ENCODE data around the gene AHNAK2.
"Not testable (repeated sequence)": the region's sequence is repeated elsewhere in the genome, so short reads cannot be mapped to it uniquely, and the experiment has no call there.

DNA sequence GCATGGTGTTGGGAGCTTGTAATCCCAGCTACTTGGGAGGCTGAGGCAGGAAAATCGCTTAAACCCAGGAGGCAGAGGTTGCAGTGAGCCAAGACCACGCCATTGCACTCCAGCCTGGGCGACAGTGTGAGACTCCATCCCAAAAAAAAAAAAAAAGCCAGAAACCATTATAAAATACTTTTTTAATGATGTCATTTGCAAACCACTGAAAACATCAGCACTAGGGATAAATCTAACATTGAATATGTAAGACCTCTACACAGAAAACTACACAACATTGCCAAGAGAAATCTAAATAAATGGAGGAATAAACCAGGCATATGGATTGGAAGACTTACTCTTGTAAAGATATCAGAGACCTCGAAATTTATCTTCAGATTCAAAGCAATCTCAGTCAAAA, 49.5 kb upstream of the AHNAK2 start:
- TF ChIP-seq, protein P1, sequence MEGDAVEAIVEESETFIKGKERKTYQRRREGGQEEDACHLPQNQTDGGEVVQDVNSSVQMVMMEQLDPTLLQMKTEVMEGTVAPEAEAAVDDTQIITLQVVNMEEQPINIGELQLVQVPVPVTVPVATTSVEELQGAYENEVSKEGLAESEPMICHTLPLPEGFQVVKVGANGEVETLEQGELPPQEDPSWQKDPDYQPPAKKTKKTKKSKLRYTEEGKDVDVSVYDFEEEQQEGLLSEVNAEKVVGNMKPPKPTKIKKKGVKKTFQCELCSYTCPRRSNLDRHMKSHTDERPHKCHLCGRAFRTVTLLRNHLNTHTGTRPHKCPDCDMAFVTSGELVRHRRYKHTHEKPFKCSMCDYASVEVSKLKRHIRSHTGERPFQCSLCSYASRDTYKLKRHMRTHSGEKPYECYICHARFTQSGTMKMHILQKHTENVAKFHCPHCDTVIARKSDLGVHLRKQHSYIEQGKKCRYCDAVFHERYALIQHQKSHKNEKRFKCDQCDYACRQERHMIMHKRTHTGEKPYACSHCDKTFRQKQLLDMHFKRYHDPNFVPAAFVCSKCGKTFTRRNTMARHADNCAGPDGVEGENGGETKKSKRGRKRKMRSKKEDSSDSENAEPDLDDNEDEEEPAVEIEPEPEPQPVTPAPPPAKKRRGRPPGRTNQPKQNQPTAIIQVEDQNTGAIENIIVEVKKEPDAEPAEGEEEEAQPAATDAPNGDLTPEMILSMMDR (conservative IDR thresholded peaks at IDR 0.05) = not testable (repeated sequence)
- not testable (repeated sequence) for TF ChIP-seq ZFX (IDR thresholded peaks at IDR 0.05)
